ENCODE results near the gene KCTD2.
"Not testable (repeated sequence)": the region's sequence is repeated elsewhere in the genome, so short reads cannot be mapped to it uniquely, and the experiment has no call there.

DNA sequence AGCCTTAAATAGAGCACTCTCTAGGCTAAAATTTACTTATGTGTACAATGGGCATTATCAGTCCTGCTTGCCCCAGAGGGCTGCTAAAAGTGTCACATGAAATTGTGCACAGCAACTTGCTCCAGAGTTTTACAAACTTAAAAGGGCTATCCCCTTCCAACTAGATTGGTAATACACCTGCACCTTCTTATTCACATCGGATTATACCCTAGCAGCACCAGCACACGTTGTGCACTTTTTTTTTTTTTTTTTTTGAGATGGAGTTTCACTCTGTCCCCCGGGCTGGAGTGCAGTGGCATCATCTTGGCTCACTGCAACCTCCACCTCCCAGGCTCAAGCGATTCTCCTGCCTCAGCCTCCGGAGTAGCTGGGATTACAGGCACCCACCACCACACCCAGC, 3.2 kb upstream of the KCTD2 start:
- TF ChIP-seq, protein P1, sequence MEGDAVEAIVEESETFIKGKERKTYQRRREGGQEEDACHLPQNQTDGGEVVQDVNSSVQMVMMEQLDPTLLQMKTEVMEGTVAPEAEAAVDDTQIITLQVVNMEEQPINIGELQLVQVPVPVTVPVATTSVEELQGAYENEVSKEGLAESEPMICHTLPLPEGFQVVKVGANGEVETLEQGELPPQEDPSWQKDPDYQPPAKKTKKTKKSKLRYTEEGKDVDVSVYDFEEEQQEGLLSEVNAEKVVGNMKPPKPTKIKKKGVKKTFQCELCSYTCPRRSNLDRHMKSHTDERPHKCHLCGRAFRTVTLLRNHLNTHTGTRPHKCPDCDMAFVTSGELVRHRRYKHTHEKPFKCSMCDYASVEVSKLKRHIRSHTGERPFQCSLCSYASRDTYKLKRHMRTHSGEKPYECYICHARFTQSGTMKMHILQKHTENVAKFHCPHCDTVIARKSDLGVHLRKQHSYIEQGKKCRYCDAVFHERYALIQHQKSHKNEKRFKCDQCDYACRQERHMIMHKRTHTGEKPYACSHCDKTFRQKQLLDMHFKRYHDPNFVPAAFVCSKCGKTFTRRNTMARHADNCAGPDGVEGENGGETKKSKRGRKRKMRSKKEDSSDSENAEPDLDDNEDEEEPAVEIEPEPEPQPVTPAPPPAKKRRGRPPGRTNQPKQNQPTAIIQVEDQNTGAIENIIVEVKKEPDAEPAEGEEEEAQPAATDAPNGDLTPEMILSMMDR (IDR thresholded peaks at IDR 0.05; ENCODE audit: low read depth, low read length, poor library complexity, severe bottlenecking) = not testable (repeated sequence)
- TF ChIP-seq EZH2phosphoT487 (IDR thresholded peaks at IDR 0.05; ENCODE audit: borderline replicate concordance, low read length) = not testable (repeated sequence)

All from DOHH2 (cell line).